HG03108 (cell line): ENCODE measurements around the gene IRS2.
"Not testable (repeated sequence)": the region's sequence is repeated elsewhere in the genome, so short reads cannot be mapped to it uniquely, and the experiment has no call there.

Experiments used
- ATAC-seq: cut with Tn5 transposase; IDR thresholded peaks from one replicate; pipeline ENCODE4 v1.9.1; 2021; ENCODE audit warnings: moderate library complexity; ENCODE audit not compliant: unreplicated experiment

The IRS2 gene

GRCh38 chr13:109733550-109733949 lies 52.8 kb downstream of the IRS2 start:
- ATAC-seq, result no peak

GRCh38 chr13:109732470-109733170 lies 53.8 kb downstream of the IRS2 start:
- ATAC-seq, result not testable (repeated sequence)

- ATAC-seq, result no peak
These were observed 55.5 kb downstream of the IRS2 start for GRCh38 chr13:109730812-109731335.

GRCh38 chr13:109728791-109729731 lies 57.3 kb downstream of the IRS2 start:
- no peak for ATAC-seq

- no peak for ATAC-seq
These were observed 58.3 kb downstream of the IRS2 start for GRCh38 chr13:109728061-109728460.

GRCh38 chr13:109727251-109727650 lies 59.1 kb downstream of the IRS2 start:
- ATAC-seq, result no peak

GRCh38 chr13:109725995-109726637 lies 60.3 kb downstream of the IRS2 start:
- no peak for ATAC-seq

GRCh38 chr13:109725297-109725696 lies 61.1 kb downstream of the IRS2 start:
- ATAC-seq, result no peak

- no peak for ATAC-seq
These were observed 61.8 kb downstream of the IRS2 start for GRCh38 chr13:109724603-109725002.

GRCh38 chr13:109723046-109723445 lies 63.3 kb downstream of the IRS2 start:
- ATAC-seq, result no peak

GRCh38 chr13:109722068-109722467 lies 64.3 kb downstream of the IRS2 start:
- ATAC-seq, result no peak

- ATAC-seq, result no peak
These were observed 65.6 kb downstream of the IRS2 start for GRCh38 chr13:109720758-109721184.

- ATAC-seq, result no peak
These were observed 66.3 kb downstream of the IRS2 start for GRCh38 chr13:109719962-109720646.

- no peak for ATAC-seq
These were observed 67.7 kb downstream of the IRS2 start for GRCh38 chr13:109718726-109719125.

GRCh38 chr13:109717686-109718085 lies 68.7 kb downstream of the IRS2 start:
- ATAC-seq, result no peak

GRCh38 chr13:109715902-109716301 lies 70.5 kb downstream of the IRS2 start:
- ATAC-seq, result no peak

- no peak for ATAC-seq
These were observed 72.7 kb downstream of the IRS2 start for GRCh38 chr13:109713681-109714080.

- no peak for ATAC-seq
These were observed 74.2 kb downstream of the IRS2 start for GRCh38 chr13:109712124-109712722.

GRCh38 chr13:109707742-109708617 lies 78.4 kb downstream of the IRS2 start:
- ATAC-seq, result no peak
